GM23248 (cell line): ENCODE results near the gene ZNF813.

ENCODE experiments used
- EZH2 ChIP-seq: fragments of 200-600 bp; sonication (generic); IDR thresholded peaks from 2 replicates; pipeline ENCODE4 v1.6.1; 2018; ENCODE audit warnings: antibody characterized with exemption, mild to moderate bottlenecking; ENCODE audit not compliant: insufficient read depth, poor library complexity, severe bottlenecking
- EZH2phosphoT487 ChIP-seq: fragments of 200-600 bp; sonication (generic); IDR thresholded peaks from 2 replicates; pipeline ENCODE4 v1.6.1; 2018; ENCODE audit warnings: antibody characterized with exemption, moderate library complexity, mild to moderate bottlenecking, low read depth; ENCODE audit not compliant: insufficient read depth

DNA sequence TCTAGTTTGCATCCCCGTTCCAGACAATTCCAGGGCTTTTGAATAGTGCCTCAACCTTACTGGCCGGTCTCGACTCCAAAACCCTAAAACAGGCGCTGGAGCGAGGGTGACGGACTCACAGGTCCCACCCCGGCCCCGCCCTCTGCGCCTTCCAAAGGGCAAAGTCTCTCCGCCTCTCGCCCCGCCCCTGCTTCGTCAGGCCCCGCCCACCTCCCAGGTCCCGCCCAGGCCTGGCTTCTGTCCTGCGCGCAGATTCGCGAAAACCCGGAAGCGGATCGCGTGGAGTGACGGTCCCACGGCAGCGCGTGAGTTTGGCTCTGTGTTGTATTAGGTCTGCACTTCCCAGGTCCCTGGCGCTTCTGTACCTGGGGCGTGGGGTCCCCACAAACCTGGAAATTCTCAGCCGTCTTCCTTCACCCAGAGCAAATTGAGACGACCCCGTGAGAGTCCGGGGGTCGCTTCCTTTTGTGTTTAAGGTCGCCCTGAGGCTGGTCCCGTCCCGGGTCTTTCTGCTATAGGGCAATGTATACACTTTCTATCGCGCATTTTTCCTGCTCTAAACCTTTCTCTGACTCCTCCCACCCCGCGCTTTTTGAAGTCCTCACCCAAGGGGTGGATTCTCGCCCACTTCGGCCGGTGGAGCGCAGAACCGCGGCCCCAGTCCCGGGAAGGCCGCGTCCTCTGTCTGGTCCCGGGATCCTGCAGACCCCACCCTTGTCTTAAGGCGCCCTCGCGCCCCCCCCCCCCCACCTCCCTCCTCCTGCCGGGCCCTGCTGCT, at the start of gene ZNF813:
- TF ChIP-seq EZH2, result no peak
- TF ChIP-seq EZH2phosphoT487, result no peak
